ENCODE data around the gene PTDSS2.
"Not testable (repeated sequence)": the region's sequence is repeated elsewhere in the genome, so short reads cannot be mapped to it uniquely, and the experiment has no call there.

The PTDSS2 gene

GRCh38 chr11:414318-414857 lies 35.7 kb upstream of the PTDSS2 start:
- DNase-seq: no peak

- no peak for DNase-seq
Measured at GRCh38 chr11:415640-416041, 34.4 kb upstream of the PTDSS2 start.

GRCh38 chr11:416051-416756 lies 33.9 kb upstream of the PTDSS2 start:
- no peak for DNase-seq

DNA sequence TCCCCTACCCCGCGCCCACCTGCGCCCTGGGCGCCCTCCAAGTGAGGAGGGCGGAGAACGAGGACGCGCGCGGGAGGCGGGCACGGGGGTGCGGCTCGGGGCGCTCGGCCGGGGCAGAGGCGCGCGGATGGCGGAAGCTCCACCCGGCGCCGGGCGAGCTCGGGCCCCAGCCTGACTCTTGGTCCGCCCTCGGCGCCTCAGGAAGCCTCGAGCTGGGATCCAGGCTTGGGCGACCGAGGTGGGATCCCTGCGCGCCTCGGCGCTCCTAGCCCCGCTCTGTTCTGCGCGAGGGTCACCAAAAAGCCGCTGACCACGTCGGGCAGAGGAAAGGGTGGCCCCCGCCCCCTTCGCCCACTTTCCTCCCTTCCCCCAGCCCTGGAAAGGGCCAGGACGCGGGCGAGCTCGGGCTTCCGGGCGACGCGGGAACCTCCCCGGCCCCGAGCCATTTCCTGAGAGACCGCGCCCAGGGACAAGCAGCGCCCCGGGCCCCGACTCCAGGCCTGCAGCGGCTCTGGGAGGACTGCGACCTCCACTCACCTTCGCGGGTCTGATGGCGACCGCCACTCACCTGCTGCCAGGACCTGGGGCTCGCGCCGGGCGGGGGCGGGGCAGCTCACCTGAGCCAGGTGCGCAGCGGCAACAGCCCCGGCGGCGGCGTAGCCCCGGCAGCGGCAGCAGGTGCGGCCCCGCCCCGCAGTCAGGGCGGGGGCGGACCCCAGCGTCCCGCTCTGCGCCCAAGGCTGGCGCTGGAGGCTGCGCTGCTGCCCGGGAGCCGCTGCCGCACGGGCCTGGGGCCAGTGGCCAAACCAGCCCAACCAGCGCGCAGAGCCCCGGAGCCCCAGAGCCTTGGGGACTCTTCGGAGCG lies 33.1 kb upstream of the PTDSS2 start:
- peak in 1 of 2 donors; percentile 42 for DNase-seq

GRCh38 chr11:417652-418342 lies 32.3 kb upstream of the PTDSS2 start:
- DNase-seq: no peak

DNA sequence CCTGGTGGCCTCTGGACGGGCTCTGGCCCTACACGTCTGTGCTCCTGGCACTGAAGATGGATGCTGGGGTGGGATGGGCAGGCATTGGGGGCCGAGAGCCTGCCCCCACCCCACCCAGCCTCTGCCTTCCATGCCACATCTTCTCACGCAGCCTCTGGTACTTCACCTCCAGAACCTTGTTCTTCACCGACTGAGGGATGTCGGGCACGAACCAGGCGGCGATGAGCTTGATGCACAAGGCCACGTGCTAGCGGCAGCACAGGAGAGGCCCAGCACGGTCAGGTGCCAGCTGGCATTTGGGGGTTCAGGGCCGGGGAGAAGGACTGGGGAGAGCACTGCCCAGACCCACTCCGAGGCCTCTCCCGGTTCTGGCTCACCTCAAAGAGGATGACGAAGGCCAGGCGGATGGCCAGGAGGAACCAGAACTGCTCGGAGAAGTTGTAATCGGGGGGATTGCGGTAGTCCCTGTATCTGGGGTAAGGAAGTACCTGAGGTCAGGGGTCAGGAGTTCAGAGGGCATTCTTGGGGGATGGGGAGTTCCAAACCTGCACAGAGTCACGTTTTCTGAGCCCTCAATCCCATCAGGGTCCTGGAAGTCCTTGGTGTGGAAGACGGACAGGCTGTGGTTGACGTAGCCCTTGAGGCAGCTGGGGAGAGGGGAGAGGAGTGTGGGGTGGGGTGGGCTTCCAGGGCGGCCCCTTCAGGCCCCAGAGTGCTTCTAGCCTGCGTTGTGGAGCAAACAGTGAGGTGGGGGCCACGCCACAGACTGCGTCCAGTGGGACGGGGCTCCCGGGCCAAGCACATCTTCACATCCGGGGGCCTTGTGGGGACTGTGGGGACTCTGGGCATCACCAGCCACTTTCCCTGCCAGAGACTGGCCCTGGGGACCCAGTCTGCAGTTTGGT lies 31.5 kb upstream of the PTDSS2 start:
- DNase-seq: no peak

- DNase-seq: no peak
Measured at GRCh38 chr11:419248-420005, 30.7 kb upstream of the PTDSS2 start.

GRCh38 chr11:420054-420910 lies 29.8 kb upstream of the PTDSS2 start:
- DNase-seq: no peak

GRCh38 chr11:420911-421321 lies 29.2 kb upstream of the PTDSS2 start:
- DNase-seq: no peak

- no peak for DNase-seq
Measured at GRCh38 chr11:422249-422656, 27.8 kb upstream of the PTDSS2 start.

- no peak for DNase-seq
Measured at GRCh38 chr11:424232-424631, 25.8 kb upstream of the PTDSS2 start.

DNA sequence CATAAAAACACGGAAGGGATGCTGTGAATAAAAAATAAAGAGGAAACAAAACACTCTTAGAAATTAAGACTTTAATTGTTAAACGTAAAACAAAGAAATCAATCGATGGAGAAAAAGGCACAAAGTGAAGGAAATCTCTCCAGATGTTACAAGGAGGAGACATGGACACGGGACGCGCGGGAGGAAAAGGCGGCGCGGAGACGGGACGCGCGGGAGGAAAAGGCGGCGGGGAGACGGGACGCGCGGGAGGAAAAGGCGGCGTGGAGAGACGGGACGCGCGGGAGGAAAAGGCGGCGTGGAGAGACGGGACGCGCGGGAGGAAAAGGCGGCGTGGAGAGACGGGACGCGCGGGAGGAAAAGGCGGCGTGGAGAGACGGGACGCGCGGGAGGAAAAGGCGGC lies 25.3 kb upstream of the PTDSS2 start:
- DNase-seq: not testable (repeated sequence)

DNA sequence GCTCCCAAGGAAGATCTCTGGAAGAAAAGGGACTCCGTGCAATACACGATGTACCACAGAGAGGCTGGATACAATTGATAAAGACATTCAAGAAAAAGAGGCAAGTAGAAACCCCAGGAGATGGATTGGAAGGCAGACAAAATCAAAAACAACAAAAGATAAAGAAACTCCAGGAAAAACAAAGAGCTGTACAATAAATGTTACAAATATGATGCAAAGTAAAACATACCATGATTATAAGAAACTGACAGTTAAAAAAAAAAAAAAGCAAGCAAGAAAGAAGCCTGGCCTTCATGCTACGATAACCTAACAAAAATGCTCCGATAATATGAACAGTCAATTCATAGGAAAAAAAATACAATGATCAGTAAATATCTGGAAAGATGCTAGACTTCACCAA lies 24.8 kb upstream of the PTDSS2 start:
- DNase-seq: no peak

- DNase-seq: no peak
Measured at GRCh38 chr11:426851-427250, 23.2 kb upstream of the PTDSS2 start.

GRCh38 chr11:428295-428694 lies 21.8 kb upstream of the PTDSS2 start:
- no peak for DNase-seq

- DNase-seq: no peak
Measured at GRCh38 chr11:429391-429790, 20.7 kb upstream of the PTDSS2 start.

- DNase-seq: no peak
Measured at GRCh38 chr11:429931-430456, 20.1 kb upstream of the PTDSS2 start.

- DNase-seq: no peak
Measured at GRCh38 chr11:431921-432320, 18.2 kb upstream of the PTDSS2 start.

DNA sequence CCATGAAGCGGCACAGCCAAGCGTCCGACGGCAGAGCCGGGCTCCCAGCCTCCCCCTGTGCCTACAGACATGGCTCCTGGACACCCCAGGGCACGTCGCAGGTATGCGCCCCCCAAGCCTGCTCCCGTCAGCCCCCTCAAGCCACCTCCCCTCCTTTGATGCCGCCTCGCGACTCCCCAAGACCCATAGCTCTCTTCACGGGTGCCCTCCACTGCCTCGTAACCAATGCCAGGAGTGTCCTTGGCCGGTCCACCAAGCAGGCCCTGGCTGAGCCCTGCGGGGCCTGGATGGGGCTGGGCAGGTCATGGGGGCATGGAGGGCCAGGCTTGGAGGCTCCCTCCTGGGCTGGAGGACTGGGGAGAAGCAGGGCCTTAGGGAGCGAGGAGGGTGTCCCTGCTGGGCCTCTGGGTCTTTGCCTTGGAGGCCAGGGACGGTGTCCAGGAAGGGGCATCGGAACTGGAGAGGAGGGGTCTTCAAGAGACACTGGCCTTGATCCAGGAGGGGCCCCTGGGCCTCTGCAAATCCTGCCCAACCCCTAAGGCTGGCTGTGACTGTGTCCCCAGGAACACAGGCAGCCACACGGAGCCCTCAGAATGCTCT lies 17.5 kb upstream of the PTDSS2 start:
- no peak for DNase-seq

DNA sequence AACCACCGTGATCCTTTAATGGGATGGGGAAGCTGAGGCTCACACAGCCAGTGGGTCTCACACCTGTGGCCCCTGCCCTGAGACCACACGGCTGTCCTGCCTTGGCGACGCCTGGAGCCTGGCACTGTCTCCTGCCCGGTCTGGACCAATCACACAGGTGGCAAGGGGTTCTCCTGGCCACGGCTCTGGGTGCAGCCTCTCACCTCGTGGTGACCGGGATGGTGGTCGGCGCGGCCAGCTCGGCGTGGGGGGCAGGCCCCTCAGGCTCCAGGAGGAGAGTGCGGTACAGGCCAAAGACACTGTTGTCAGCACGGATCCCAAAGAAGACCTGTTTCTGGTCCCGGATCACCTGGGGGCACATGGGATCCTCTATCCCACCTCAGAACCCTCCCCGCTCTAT lies 17.0 kb upstream of the PTDSS2 start:
- no peak for DNase-seq
